B cell (primary cell): ENCODE results near the gene SCAND1. TPM values are rescaled to one million over a fixed set of nuclear protein-coding genes. Genes with fewer than 3 reads are reported as not detected.

Source experiments
- ATAC-seq: fragments of 200-7000 bp; cut with Tn5 transposase; one replicate; pipeline ENCODE4 v1.10.0; 2021; ENCODE audit warnings: low read depth, mild to moderate bottlenecking, moderate number of reproducible peaks, moderate library complexity
- CTCF ChIA-PET: fragments of 350-600 bp; sonication (Branson Sonifier 250); formaldehyde crosslinking; loops from one replicate; lab custom pipeline; 2021; ENCODE audit warnings: antibody characterized with exemption, inconsistent platforms; lab: Charles Lee
- POLR2A ChIA-PET: fragments of 350-600 bp; sonication (Branson Sonifier 250); formaldehyde crosslinking; loops from one replicate; lab custom pipeline; 2021; ENCODE audit warnings: antibody characterized with exemption; lab: Charles Lee
- DNase-seq: peaks from one replicate; pipeline ENCODE4 v3.0.0; 2013
- H2AFZ ChIP-seq: 2 replicates; pipeline ENCODE4 v1.6.1; 2012; ENCODE audit warnings: mild to moderate bottlenecking, low read depth, low read length; ENCODE audit not compliant: insufficient read depth, poor library complexity, severe bottlenecking
- H3K27ac ChIP-seq, 2 donors: 1 replicate in 1 of 2; 2 replicates in 1 of 2; pipeline ENCODE4 v1.5.1; 2012 to 2013; ENCODE audit warnings: low read length in 2 of 2, mild to moderate bottlenecking in 2 of 2, moderate library complexity in 1 of 2
- H3K27me3 ChIP-seq, 4 experiments: fragments of 200-600 bp in 1 of 4; sonication (generic) in 1 of 4; replicated peaks in 1 of 4; 1 replicate in 2 of 4; 2 replicates in 2 of 4; pipeline versions ENCODE4 v1.6.1 to v1.7.0; 2013 to 2016; ENCODE audit warnings: low read length in 3 of 4, mild to moderate bottlenecking in 2 of 4, mixed read lengths in 1 of 4, moderate library complexity in 1 of 4; ENCODE audit not compliant: insufficient read depth in 4 of 4, control insufficient read depth in 3 of 4; ENCODE audit errors: control extremely low read depth in 1 of 4
- H3K36me3 ChIP-seq, 2 experiments: replicated peaks in 1 of 2; 1 replicate in 1 of 2; 2 replicates in 1 of 2; pipeline versions ENCODE4 v1.6.1 to v1.7.1; 2013; ENCODE audit warnings: low read length in 1 of 2; ENCODE audit not compliant: insufficient read depth in 2 of 2, control insufficient read depth in 1 of 2; ENCODE audit errors: control extremely low read depth in 1 of 2, extremely low read depth in 1 of 2
- H3K4me1 ChIP-seq, 2 donors: fragments of 200-600 bp in 1 of 2; sonication (generic) in 1 of 2; 1 replicate in 1 of 2; 2 replicates in 1 of 2; pipeline versions ENCODE4 v1.5.1 to v1.6.1; 2013 to 2017; ENCODE audit warnings: low read length in 2 of 2; ENCODE audit not compliant: control insufficient read depth in 2 of 2, insufficient read depth in 2 of 2
- H3K4me2 ChIP-seq: replicated peaks from 2 replicates; pipeline ENCODE3; 2012; ENCODE audit warnings: mild to moderate bottlenecking, low read depth, low read length; ENCODE audit not compliant: poor library complexity, severe bottlenecking
- H3K4me3 ChIP-seq, 5 experiments: fragments of 200-600 bp in 1 of 5; sonication (generic) in 1 of 5; 1 replicate in 3 of 5; 2 replicates in 2 of 5; pipeline versions ENCODE4 v1.5.1 to v1.7.0; 2011 to 2016; ENCODE audit warnings: low read length in 4 of 5, mild to moderate bottlenecking in 4 of 5, low read depth in 2 of 5, control low read depth in 1 of 5, moderate library complexity in 1 of 5; ENCODE audit not compliant: insufficient read depth in 1 of 5; ENCODE audit errors: control extremely low read depth in 1 of 5, extremely low read depth in 1 of 5
- H3K79me2 ChIP-seq: fragments of 200-600 bp; sonication (generic); one replicate; pipeline ENCODE4 v1.6.0; 2016; ENCODE audit warnings: low read length; ENCODE audit not compliant: control insufficient read depth, insufficient read depth
- H3K9ac ChIP-seq: fragments of 200-600 bp; sonication (generic); 2 replicates; pipeline ENCODE4 v1.6.1; 2017; ENCODE audit warnings: mild to moderate bottlenecking, low read length, moderate library complexity
- H3K9me3 ChIP-seq, 3 donors: one replicate each; pipeline versions ENCODE4 v1.6.1 to v1.7.1; 2013; ENCODE audit warnings: low read length in 2 of 3; ENCODE audit not compliant: control insufficient read depth in 2 of 3, insufficient read depth in 1 of 3; ENCODE audit errors: control extremely low read depth in 1 of 3
- H4K20me1 ChIP-seq: 2 replicates; pipeline ENCODE4 v1.6.0; 2012; ENCODE audit warnings: mild to moderate bottlenecking, low read length; ENCODE audit not compliant: insufficient read depth, control insufficient read depth, poor library complexity, severe bottlenecking
- H3K27ac Mint-ChIP-seq: one replicate; pipeline ENCODE4 v1.8.0; 2021; ENCODE audit warnings: mixed read lengths
- H3K27me3 Mint-ChIP-seq: one replicate; pipeline ENCODE4 v1.8.0; 2021; ENCODE audit warnings: mixed read lengths
- H3K4me1 Mint-ChIP-seq: one replicate; pipeline ENCODE4 v1.8.0; 2021; ENCODE audit warnings: mixed read lengths
- H3K4me3 Mint-ChIP-seq: one replicate; pipeline ENCODE4 v1.8.0; 2021; ENCODE audit warnings: mixed read lengths
- H3K9me3 Mint-ChIP-seq: one replicate; pipeline ENCODE4 v1.8.0; 2022; ENCODE audit warnings: mixed read lengths; ENCODE audit not compliant: insufficient read depth
- CTCF ChIP-seq: fragments of 200-600 bp; IDR thresholded peaks from one replicate; pipeline ENCODE4 v1.8.0; 2022; ENCODE audit warnings: antibody characterized with exemption, mild to moderate bottlenecking
- EZH2 ChIP-seq: IDR thresholded peaks from 2 replicates; pipeline ENCODE4 v1.6.1; 2012; ENCODE audit warnings: borderline replicate concordance, low read depth, mild to moderate bottlenecking, moderate library complexity, low read length; ENCODE audit not compliant: insufficient read depth, poor library complexity, severe bottlenecking
- WGBS: methylation state at CpG from one replicate; pipeline ENCODE4 v1.1.5; 2013; ENCODE audit warnings: missing lambda C conversion rate; ENCODE audit not compliant: insufficient coverage; 5-methylcytosine and 5-hydroxymethylcytosine counted together
- intact Hi-C: fragments of 100-400 bp; cut with micrococcal nuclease; formaldehyde crosslinking; loops from one replicate; pipeline ENCODE4 v1.10.0; 2022
- polyA plus RNA-seq: library from polyadenylated mRNA; depleted of rRNA; stranded (reverse); fragments of >200 nt; gene quantifications from 2 replicates; pipeline ENCODE4 v1.2.3, GENCODE V29; 2012
- total RNA-seq, 2 donors: library from RNA; stranded (reverse); fragments of 120-200 nt in 1 of 2; gene quantifications; 1 replicate in 1 of 2; 2 replicates in 1 of 2; pipeline versions ENCODE4 v1.2.3 to v1.2.4, GENCODE V29; 2013 to 2022

The SCAND1 gene
- total and polyA plus RNA-seq, 2 donors (not counting 1 experiment from before 2014, with no cell fraction given) = 42.0 to 102 TPM

- TF ChIP-seq EZH2 = no peak
- peak; percentile 64 for TF ChIP-seq CTCF
- Mint-ChIP-seq H3K4me1 (peaks cover 9% of the 10 kb centered on the region), H3K27me3 (peaks cover 24% of the 10 kb centered on the region), H3K9me3 (no peaks in the 10 kb centered on the region), H3K4me3 (no peak overlapping the region), H3K27ac (no peak overlapping the region)
- H3K36me3 ChIP-seq = no peaks in the 10 kb centered on the region
- no peak overlapping the region for H3K4me3 ChIP-seq
- H3K9me3 ChIP-seq = no peaks in the 10 kb centered on the region
- no peaks in the 10 kb centered on the region for H3K79me2 ChIP-seq
- H3K4me1 ChIP-seq = peaks cover 4% of the 10 kb centered on the region in 2 donors
- H3K4me2 ChIP-seq = no peak overlapping the region
- no peak overlapping the region for H3K27ac ChIP-seq
- H3K27me3 ChIP-seq = peaks cover 0 to 5% (median 1%) of the 10 kb centered on the region in 4 experiments
- ChIA-PET CTCF (interaction anchor here (0.8 to 14.3 kb wide), 17 partner anchors 8 to 212 kb away, joined by 3 to 848 read pairs (median 4); partner anchors contain the start of gene SCAND1), POLR2A (no interaction called here)
- WGBS = no CpG with 5 or more reads among the region's 3 CpGs
- H4K20me1 ChIP-seq = no peaks in the 10 kb centered on the region
- intact Hi-C loops = loop anchor here (10.0 kb wide), 1 partner anchor 74 kb away; no protein-coding TSS in a partner anchor
- H3K9ac ChIP-seq = no peak overlapping the region
- H2AFZ ChIP-seq = no peak overlapping the region
- DNase-seq (peak; percentile 31), ATAC-seq (no peak)
Observed at GRCh38 chr20:35991142-35991771, 37.0 kb upstream of the SCAND1 start.

- H3K9me3 ChIP-seq = no peaks in the 10 kb centered on the region
- Mint-ChIP-seq H3K4me3 (no peak overlapping the region), H3K27me3 (peaks cover 25% of the 10 kb centered on the region), H3K9me3 (no peaks in the 10 kb centered on the region), H3K4me1 (peaks cover 3% of the 10 kb centered on the region), H3K27ac (no peak overlapping the region)
- H3K36me3 ChIP-seq = no peaks in the 10 kb centered on the region
- intact Hi-C loops = no loop called here
- CTCF ChIA-PET = interaction anchor here (0.7 to 14.3 kb wide), 3 partner anchors 10 to 151 kb away, joined by 3 to 848 read pairs (median 3); no protein-coding TSS in a partner anchor
- no peak overlapping the region for H3K9ac ChIP-seq
- DNase-seq (no peak), ATAC-seq (no peak)
- no peaks in the 10 kb centered on the region for H3K79me2 ChIP-seq
- WGBS = no CpG with 5 or more reads among the region's 2 CpGs
- no peak overlapping the region for H3K4me3 ChIP-seq
- H3K27me3 ChIP-seq = peaks cover 0 to 5% (median 1%) of the 10 kb centered on the region in 4 experiments
- H2AFZ ChIP-seq = no peak overlapping the region
- peaks cover 4% of the 10 kb centered on the region in 2 donors for H3K4me1 ChIP-seq
- POLR2A ChIA-PET = no interaction called here
- no peak overlapping the region for H3K4me2 ChIP-seq
- no peaks in the 10 kb centered on the region for H4K20me1 ChIP-seq
- TF ChIP-seq EZH2 (no peak), CTCF (no peak)
- no peak overlapping the region for H3K27ac ChIP-seq
Observed at GRCh38 chr20:35988910-35989463, 34.7 kb upstream of the SCAND1 start.
